WTC11 (cell line): ENCODE data around the gene DARS1.

Experiments
- CBFB ChIP-seq: sonication (generic); formaldehyde crosslinking; IDR thresholded peaks from 2 replicates; pipeline ENCODE4 v1.8.1; 2022; ENCODE audit warnings: mild to moderate bottlenecking, low read depth, missing genetic modification reagents
- CREB1 ChIP-seq: sonication (generic); formaldehyde crosslinking; IDR thresholded peaks from 2 replicates; pipeline ENCODE4 v1.8.0; 2023; ENCODE audit warnings: mild to moderate bottlenecking, missing genetic modification reagents
- MXD4 ChIP-seq: fragments of 250-450 bp; sonication (Bioruptor Pico); IDR thresholded peaks from 2 replicates; pipeline ENCODE4 v1.8.0; 2021; ENCODE audit warnings: mild to moderate bottlenecking, moderate library complexity, borderline replicate concordance
- NR2C2 ChIP-seq: sonication (generic); formaldehyde crosslinking; IDR thresholded peaks from 2 replicates; pipeline ENCODE4 v1.8.0; 2022; ENCODE audit warnings: mild to moderate bottlenecking, missing genetic modification reagents
- TEAD4 ChIP-seq: sonication (generic); formaldehyde crosslinking; IDR thresholded peaks from 2 replicates; pipeline ENCODE4 v1.8.0; 2022; ENCODE audit warnings: mild to moderate bottlenecking, missing genetic modification reagents
- TF ChIP-seq, protein P1 (sequence below): fragments of 200-600 bp; IDR thresholded peaks from 2 replicates; pipeline ENCODE4 v1.8.0; 2022; ENCODE audit warnings: antibody characterized with exemption
- TF ChIP-seq, protein P2 (sequence below): fragments of 250-450 bp; sonication (Bioruptor Pico); IDR thresholded peaks from 2 replicates; pipeline ENCODE4 v1.8.0; 2021; ENCODE audit warnings: mild to moderate bottlenecking
- TF ChIP-seq, protein P3 (sequence below): sonication (generic); formaldehyde crosslinking; IDR thresholded peaks from 2 replicates; pipeline ENCODE4 v1.8.0; 2022; ENCODE audit warnings: mild to moderate bottlenecking, missing genetic modification reagents
- TF ChIP-seq, protein P4 (sequence below): sonication (generic); formaldehyde crosslinking; IDR thresholded peaks from 2 replicates; pipeline ENCODE4 v1.8.0; 2022; ENCODE audit warnings: mild to moderate bottlenecking, missing genetic modification reagents
- TF ChIP-seq, protein P5 (sequence below): sonication (generic); formaldehyde crosslinking; conservative IDR thresholded peaks from 2 replicates; pipeline ENCODE4 v1.8.1; 2023; ENCODE audit warnings: mild to moderate bottlenecking, low read depth, missing genetic modification reagents, moderate library complexity

DNA sequence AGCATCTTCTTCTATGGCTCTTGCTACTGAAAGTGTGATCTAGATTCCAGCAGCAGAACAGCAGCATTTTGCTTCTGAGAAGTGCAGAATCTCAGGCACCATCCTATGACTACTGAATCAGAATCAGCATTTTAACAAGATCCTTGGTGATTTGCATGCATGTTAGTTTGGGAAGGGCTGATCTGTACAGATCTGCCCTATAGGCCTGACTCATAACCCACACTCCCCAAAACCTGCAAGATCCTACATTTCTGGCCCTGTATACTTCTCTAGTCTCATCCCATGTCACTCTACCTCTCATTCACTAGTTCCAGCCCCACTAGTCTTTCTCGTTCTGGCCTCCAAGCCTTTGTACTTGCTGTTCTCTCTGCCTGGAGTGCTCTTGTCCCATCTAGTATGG lies 15.7 kb upstream of the DARS1 start:
- TF ChIP-seq TEAD4 (CRISPR knock-in tag) (no peak), NR2C2 (no peak), CBFB (CRISPR knock-in tag) (no peak), CREB1 (CRISPR knock-in tag) (no peak), MXD4 (CRISPR knock-in tag) (no peak)
- TF ChIP-seq, protein P1, sequence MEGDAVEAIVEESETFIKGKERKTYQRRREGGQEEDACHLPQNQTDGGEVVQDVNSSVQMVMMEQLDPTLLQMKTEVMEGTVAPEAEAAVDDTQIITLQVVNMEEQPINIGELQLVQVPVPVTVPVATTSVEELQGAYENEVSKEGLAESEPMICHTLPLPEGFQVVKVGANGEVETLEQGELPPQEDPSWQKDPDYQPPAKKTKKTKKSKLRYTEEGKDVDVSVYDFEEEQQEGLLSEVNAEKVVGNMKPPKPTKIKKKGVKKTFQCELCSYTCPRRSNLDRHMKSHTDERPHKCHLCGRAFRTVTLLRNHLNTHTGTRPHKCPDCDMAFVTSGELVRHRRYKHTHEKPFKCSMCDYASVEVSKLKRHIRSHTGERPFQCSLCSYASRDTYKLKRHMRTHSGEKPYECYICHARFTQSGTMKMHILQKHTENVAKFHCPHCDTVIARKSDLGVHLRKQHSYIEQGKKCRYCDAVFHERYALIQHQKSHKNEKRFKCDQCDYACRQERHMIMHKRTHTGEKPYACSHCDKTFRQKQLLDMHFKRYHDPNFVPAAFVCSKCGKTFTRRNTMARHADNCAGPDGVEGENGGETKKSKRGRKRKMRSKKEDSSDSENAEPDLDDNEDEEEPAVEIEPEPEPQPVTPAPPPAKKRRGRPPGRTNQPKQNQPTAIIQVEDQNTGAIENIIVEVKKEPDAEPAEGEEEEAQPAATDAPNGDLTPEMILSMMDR: no peak
- TF ChIP-seq, protein P2, sequence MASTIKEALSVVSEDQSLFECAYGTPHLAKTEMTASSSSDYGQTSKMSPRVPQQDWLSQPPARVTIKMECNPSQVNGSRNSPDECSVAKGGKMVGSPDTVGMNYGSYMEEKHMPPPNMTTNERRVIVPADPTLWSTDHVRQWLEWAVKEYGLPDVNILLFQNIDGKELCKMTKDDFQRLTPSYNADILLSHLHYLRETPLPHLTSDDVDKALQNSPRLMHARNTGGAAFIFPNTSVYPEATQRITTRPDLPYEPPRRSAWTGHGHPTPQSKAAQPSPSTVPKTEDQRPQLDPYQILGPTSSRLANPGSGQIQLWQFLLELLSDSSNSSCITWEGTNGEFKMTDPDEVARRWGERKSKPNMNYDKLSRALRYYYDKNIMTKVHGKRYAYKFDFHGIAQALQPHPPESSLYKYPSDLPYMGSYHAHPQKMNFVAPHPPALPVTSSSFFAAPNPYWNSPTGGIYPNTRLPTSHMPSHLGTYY (CRISPR knock-in tag): no peak
- TF ChIP-seq, protein P3, sequence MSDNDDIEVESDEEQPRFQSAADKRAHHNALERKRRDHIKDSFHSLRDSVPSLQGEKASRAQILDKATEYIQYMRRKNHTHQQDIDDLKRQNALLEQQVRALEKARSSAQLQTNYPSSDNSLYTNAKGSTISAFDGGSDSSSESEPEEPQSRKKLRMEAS (CRISPR knock-in tag): no peak
- TF ChIP-seq, protein P4, sequence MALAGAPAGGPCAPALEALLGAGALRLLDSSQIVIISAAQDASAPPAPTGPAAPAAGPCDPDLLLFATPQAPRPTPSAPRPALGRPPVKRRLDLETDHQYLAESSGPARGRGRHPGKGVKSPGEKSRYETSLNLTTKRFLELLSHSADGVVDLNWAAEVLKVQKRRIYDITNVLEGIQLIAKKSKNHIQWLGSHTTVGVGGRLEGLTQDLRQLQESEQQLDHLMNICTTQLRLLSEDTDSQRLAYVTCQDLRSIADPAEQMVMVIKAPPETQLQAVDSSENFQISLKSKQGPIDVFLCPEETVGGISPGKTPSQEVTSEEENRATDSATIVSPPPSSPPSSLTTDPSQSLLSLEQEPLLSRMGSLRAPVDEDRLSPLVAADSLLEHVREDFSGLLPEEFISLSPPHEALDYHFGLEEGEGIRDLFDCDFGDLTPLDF (CRISPR knock-in tag): no peak
- TF ChIP-seq, protein P5, sequence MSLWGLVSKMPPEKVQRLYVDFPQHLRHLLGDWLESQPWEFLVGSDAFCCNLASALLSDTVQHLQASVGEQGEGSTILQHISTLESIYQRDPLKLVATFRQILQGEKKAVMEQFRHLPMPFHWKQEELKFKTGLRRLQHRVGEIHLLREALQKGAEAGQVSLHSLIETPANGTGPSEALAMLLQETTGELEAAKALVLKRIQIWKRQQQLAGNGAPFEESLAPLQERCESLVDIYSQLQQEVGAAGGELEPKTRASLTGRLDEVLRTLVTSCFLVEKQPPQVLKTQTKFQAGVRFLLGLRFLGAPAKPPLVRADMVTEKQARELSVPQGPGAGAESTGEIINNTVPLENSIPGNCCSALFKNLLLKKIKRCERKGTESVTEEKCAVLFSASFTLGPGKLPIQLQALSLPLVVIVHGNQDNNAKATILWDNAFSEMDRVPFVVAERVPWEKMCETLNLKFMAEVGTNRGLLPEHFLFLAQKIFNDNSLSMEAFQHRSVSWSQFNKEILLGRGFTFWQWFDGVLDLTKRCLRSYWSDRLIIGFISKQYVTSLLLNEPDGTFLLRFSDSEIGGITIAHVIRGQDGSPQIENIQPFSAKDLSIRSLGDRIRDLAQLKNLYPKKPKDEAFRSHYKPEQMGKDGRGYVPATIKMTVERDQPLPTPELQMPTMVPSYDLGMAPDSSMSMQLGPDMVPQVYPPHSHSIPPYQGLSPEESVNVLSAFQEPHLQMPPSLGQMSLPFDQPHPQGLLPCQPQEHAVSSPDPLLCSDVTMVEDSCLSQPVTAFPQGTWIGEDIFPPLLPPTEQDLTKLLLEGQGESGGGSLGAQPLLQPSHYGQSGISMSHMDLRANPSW (CRISPR knock-in tag): no peak
